ENCODE data around the gene PRDM16.

DNA sequence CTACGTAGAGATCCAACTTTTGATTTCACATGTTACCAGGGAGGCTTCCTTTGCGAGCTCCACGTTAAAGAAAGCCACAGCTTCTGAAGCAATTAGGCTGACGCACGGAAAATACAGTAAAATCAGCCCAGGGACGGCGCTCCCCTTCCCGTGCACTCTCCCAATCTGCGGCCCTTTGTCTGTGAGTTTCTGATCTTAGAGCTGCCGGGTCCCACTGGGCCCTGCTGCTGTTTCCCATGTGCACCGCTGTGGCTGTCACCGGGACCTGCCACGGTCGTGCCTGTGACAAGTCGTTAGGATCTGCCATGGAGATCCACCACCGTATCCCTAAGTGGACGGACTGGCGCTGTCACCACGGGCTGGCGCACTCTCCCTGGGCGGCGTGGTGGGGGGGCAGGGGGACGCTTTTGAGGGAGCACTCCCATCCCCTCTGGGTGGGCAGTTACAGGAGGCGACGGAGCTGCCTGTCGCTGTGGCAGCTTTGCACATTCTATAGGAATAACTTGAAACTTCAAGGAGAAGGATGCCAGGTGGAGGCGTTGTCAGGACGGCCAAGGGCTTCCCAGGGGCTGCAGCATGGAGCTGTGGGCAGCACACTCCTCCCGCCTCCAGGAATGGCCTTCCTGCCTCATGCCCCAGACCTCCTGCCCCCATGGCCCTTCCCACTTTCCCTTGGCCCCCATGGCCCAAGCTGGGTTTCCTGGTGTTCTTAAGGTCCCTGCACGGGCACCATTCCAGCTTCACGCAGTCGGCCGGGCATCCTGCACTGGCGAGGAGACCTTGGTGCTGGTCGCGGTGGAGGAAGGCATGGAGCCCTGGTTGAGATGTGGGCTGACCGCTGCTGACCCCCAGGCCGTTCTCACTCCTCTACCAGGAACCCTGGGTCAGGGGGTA, 85.1 kb downstream of the PRDM16 start:
- TF ChIP-seq POLR2AphosphoS5 (IDR thresholded peaks at IDR 0.05) (no peak), EP300 (IDR thresholded peaks at IDR 0.05) (no peak)
- TF ChIP-seq, protein P1, sequence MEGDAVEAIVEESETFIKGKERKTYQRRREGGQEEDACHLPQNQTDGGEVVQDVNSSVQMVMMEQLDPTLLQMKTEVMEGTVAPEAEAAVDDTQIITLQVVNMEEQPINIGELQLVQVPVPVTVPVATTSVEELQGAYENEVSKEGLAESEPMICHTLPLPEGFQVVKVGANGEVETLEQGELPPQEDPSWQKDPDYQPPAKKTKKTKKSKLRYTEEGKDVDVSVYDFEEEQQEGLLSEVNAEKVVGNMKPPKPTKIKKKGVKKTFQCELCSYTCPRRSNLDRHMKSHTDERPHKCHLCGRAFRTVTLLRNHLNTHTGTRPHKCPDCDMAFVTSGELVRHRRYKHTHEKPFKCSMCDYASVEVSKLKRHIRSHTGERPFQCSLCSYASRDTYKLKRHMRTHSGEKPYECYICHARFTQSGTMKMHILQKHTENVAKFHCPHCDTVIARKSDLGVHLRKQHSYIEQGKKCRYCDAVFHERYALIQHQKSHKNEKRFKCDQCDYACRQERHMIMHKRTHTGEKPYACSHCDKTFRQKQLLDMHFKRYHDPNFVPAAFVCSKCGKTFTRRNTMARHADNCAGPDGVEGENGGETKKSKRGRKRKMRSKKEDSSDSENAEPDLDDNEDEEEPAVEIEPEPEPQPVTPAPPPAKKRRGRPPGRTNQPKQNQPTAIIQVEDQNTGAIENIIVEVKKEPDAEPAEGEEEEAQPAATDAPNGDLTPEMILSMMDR (IDR thresholded peaks at IDR 0.05), result no peak
